ENCODE results near the gene AMER3.

AMER3 gene

DNA sequence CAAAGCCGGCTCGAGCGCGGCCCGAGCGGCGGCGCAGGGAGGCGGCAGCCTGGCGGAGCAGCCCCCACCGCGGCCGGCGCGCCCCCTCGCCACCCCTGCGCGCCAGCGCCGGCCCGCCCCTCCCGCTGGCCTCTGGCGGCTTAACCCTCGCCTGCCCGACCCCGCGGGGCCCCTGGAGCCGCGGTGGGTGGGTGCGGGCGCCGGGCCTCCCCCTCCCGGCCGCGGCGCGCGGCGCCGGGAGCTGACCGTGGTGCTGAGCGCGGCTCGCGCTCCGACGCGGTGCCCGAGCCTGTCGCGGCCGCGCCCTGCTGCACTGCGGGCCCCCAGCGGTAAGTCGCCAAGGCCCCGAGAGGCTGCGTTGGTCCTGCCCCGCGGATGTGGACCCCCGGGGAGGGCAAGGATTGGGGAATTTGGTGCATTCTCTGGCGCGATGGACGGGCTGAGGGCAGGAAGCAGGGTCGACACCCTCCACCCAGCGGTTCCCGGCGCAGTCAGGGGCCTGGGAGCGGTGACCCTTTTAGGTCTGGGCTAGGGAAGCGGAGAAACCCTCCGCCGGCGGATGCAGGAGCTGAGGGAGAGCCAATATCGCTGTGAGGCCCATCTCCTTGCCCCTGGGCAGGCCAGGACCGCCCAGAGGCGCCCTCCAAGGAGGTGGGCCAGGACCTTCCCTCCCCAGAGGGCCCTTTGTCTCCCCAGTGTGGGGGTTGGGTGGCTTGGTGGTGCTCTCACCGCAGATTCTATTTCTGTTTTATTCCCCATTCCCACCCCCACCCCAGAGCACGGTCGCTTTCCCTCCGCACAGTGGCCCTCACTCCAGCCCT is 923 bp downstream of the AMER3 start:
- DNase-seq = peak; percentile 63

DNA sequence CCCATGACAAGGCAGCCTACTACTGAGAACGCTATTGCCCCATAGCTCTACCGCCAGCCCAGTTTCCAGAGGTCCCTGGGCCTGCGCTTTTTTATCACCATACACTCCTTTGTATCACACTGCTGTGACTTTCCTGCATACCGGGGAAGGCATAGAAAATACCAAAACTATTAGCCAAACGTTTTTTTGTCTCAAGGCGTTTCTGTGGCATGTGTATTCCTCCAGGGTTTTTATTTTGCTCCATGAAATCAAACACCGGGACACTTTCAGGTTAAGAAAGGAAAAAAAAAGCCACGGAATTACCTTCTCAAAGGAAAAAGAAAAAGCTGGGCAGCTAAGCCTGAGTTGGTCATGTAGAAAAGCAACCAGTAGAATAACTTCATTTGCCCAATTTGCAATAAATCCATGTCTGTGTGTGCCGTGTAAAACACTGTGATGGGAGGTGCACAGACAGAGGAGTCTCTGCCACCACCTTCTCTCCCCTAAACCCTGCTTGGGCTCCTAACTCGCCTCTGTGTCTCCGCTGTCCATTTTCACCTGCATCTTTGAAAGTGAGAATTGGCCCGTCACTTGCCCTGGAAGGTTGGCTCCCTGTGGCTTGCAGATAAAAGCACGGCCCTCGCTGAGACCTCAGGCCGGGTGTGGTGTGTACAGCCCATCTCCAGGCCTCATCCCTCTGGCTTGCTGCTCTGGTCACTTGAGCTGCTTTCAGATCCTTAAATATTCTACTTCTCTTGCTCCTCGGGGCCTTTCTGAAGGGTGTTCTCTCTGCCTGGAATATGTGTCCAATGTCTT is 1.7 kb downstream of the AMER3 start:
- DNase-seq = no peak

DNA sequence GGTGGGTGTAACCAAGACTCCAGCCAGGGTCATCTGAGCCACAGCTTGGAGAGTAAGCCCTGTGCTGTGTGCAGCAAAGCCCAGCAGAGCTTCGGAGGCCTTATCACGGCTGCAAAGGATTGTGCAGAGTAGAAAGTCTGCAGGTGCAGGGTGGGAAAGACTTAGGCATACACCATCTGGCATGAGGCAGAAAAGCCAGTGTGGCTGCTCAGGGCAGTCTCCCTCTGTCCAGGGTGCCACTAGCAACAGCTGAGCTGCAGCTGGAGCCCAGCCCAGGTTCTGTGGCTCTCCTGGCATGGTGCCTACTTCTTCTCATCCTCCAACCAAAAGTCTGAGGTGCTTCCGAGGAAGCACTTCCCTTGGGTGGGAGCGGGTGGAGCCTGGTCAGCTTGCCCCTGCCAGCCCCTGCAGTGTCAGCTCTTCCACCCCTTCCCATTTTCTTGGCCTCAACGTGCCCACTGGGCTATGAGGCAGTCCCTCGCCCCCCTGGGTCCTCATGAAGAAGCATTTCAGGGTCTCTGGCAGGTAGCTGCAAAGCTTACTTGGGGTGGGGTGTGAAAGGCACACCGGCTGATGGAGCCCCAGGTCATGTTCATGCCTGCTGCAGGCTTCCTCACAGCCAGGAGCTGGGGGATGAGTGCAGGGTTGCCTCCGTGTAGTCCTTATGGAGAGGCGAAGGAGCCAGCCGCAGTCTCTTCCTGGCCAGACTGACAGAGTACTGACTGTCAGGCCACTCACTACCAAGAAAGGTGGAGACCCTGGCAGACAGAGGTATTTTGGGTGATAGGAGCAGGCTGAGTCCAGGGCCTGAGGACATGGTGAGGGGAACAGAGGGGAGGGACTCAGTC is 4.8 kb downstream of the AMER3 start:
- no peak for DNase-seq

- DNase-seq = no peak
Measured at GRCh38 chr2:130760754-130761751, 5.7 kb downstream of the AMER3 start.

GRCh38 chr2:130762031-130762909 is 6.9 kb downstream of the AMER3 start:
- no peak for DNase-seq

GRCh38 chr2:130762910-130763385 is 7.6 kb downstream of the AMER3 start:
- no peak for DNase-seq

GRCh38 chr2:130763405-130763804 is 8.1 kb downstream of the AMER3 start:
- no peak for DNase-seq

GRCh38 chr2:130764035-130764820 is 8.9 kb downstream of the AMER3 start:
- DNase-seq = no peak

GRCh38 chr2:130764821-130765115 is 9.4 kb downstream of the AMER3 start:
- no peak for DNase-seq

DNA sequence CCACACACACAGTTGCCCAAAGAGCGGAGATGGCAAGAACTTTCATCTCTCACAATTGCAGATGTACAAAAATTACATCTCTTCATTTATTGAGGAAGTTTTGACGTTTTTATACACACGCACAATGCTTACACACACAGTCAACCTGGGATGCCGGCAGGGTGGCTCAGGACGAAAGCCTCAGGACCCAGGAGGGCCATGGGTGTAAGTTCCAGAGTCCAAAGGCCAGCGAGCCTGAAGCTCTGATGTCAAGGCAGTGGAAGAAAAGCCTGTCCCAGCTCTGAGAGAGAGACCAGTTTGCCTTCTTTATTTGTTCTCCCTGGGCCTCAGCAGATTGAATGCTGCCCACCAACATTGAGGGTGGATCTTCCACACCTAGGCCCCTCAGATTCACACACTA is 10.1 kb downstream of the AMER3 start:
- no peak for DNase-seq

DNA sequence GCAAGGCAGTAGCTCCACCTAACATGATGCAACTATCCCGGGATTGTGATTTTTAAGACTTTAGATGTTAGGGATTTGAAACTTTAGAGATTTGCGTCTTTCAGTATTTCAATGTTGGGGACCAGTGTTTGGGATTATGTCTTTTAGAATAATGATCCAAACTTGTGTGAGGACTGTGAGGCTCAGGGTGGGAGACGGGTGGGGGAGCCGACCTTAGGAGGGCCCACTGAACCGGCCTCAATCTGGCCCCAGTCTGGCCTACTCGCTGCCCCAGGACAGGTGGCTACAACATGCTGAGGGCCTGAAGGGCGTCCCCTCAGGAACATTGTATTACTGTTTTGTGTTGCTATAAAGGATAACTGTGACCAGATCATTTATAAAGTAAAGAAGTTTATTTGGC is 10.7 kb downstream of the AMER3 start:
- DNase-seq = no peak

GRCh38 chr2:130766711-130767407 is 11.5 kb downstream of the AMER3 start:
- DNase-seq = no peak

DNA sequence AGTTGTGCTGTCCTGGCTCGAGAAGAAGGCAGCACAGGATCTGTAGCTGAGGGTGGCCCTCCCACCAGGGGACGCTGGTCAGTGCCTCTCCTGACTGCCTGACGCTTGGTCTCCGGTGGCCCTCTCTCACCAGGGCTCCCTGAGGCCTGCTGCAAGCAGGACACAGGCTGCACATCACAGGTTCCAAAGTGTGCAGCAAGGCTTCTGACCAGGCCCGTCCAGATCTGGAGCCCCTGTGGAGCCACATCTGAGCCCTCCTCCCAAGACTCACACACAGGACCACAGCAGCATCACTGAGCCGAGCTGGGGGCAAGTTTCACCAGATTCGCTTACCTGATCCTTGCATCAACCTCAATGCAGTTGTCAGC is 12.1 kb downstream of the AMER3 start:
- no peak for DNase-seq

- DNase-seq = no peak
Measured at GRCh38 chr2:130768191-130768855, 13.0 kb downstream of the AMER3 start.

DNA sequence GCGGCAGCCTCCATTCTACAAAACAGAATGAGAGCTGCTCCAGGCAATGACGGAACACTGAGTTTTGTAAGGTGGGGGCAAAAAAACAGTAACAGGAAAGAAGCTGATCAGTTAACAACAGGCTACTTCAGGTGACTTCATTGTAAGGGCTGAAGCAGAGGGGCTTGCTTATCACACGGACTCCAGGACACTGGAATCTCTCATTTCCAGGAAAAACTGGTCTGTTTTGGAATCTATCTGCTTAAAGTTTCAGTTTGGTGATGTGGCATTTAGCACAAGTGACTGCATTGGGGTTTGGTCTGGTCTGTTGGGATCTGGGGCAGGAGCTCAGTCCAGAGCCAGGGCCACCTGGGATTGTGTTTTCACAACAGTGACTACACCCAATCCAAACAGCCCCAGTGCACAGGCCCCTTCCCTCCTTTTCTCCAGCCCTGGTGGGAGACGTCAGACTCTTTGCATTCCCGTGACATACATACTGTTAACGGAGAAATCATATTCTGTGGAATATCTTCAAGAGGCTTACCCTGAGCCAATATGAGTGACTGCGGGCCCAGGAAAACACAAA is 14.1 kb downstream of the AMER3 start:
- DNase-seq = no peak

DNA sequence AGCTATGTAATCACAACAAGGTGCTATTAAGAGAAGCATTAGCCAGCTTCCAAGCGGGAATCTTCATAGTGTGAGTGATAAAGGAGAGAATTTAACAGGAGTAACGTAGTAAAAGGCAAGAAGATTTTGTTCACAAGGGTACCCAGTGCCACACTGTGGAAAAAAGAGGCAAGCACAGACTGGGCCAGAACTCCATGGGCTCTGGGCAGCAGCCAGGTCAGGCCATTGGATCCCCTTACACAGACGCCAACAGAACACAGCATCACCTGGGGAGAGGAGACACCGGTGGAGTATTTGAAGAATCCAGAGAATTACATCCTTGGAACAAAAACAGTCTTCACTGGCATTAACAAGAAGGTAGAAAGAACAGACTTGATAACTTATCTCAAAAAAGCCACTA is 21.2 kb downstream of the AMER3 start:
- no peak for DNase-seq

- DNase-seq = no peak
Measured at GRCh38 chr2:130778781-130779180, 23.4 kb downstream of the AMER3 start.

DNA sequence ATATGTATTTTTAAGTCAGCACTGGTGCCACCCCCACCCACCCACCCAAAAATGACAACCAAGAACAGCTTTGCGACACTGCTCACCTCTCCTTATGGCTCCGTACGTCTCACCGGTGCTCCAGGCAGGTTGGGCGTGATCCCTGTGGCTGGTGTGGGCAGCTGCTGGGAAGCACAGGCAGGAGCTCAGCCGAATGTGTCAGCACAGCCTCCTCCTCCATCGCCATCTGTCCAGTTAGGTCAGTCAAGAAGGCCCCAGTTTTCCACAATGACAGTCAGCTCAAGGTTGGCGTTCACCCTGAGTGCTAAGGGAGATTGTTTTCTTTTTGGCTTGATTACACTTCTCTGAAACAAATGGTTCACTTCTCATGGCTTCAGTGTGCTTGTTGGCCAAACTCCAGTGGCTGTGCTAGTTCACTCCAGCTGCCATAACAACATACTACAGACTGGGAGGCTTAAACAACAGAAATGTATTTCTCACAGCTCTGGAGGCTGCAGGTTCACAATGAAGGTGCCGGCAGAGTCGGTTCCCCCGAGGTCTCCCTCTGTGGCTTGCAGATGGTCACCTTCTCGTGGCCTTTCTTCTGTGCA is 30.2 kb downstream of the AMER3 start:
- no peak for DNase-seq

Measured in right kidney (tissue), 1 donor.